T-helper 9 cell (primary cell): ENCODE results near the gene BBOF1.
"Not testable (repeated sequence)": the region's sequence is repeated elsewhere in the genome, so short reads cannot be mapped to it uniquely, and the experiment has no call there.

Experiments
- DNase-seq: peaks from one replicate; pipeline ENCODE4 v3.0.0-alpha.2; 2020
- total RNA-seq, 2 donors: gene quantifications; one replicate each; lab custom pipeline; 2026; lab: John Stamatoyannopoulos, UW

The BBOF1 gene, protein sequence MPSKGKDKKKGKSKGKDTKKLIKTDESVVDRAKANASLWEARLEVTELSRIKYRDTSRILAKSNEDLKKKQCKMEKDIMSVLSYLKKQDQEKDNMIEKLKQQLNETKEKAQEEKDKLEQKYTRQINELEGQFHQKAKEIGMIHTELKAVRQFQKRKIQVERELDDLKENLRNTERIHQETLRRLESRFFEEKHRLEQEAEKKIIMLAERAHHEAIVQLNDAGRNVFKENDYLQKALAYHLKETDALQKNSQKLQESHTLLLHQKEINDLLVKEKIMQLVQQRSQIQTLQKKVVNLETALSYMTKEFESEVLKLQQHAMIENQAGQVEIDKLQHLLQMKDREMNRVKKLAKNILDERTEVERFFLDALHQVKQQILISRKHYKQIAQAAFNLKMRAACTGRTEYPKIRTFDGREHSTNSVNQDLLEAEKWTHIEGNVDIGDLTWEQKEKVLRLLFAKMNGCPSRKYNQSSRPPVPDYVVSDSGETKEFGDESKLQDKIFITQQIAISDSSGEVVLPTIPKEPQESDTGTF
- total RNA-seq, result 4.6 reads per million in 2 donors

- peak; percentile 83 for DNase-seq
Observed at GRCh38 chr14:74018586-74019407, at the start of gene BBOF1, which contains the start of gene ENTPD5. Gene BBOF1 (plus strand): TSS chr14:74019349. CDS start chr14:74019479, 130 bp downstream. Gene ENTPD5 (minus strand): TSS chr14:74019288. CDS start chr14:73988102, 31,186 bp downstream.

DNA sequence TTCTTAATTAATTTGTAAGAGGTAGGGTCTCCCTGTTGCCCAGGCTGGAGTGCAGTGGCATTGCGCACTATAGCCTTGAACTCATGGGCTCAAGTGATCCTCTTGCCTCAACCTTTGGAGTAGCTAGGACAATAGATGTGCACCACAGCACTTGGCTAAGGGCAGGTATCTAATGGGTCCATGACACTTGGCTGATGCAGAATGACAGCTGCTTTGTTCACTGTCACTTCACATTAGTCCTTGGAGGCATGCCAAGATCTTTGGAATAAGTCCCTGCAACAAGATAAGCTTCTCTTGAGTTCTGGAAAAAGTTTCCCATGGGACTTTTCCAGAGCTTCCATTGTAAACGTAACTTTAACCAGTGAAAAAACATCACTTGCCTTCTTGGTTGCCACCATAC, 45.7 kb upstream of the BBOF1 start:
- DNase-seq, result no peak

DNA sequence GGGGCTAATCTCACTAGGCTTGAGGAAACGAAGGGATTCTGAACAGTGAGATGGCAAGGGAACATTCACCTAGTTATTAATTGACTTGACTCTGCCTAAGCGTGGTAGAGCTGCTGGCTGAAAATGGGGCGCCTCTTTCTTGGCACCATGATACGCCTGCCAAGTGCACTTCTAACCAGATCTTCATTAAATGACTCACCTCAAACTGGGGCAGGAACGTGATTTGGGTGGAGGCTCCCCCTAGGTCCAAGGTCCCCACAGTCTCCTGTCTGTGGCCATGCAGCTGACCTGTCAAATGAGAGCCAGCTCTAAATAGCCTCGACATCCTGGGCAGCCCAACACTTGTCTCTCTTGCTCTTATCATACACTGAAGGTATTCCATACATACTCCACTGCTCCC, 43.0 kb upstream of the BBOF1 start:
- no peak for DNase-seq

- no peak for DNase-seq
Observed at GRCh38 chr14:73977896-73978295, 41.3 kb upstream of the BBOF1 start.

DNA sequence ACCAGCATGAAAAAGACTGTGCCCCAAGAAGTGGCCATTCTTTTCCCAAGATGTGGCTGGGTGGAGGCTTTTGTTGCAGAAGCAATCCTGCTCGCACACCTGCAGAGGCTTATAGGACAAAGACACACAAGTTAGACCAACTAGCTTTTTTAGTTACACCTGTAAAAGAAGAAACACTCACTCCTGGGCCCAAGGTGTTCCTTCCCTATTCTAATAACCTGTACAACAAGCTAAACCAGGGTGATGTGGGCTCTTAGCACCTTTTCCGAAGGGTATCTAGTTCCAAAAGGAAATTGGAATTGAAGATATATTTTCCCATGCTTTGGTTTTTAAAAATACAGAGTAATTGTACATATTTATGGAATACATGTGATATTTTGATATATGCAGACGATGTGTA, 31.1 kb upstream of the BBOF1 start:
- no peak for DNase-seq

- not testable (repeated sequence) for DNase-seq
Observed at GRCh38 chr14:73988656-73989055, 30.5 kb upstream of the BBOF1 start.

DNA sequence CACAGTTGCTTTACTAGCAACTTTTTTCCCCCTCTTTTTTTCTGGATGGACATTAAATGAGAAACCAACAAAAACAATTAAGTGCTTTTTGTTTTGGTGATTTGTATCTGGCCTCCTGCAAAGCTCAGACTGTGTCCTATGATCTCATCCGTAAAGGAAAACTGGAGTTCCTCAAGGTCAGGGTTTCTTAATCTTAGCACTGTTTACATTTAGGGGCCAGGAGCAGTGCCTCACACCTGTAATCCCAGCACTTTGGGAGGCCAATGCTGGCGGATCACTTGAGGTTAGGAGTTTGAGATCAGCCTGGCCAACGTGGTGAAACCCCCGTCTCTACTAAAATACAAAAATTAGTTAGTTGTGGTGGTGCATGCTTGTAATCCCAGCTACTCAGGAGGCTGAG, 28.1 kb upstream of the BBOF1 start:
- DNase-seq, result no peak

DNA sequence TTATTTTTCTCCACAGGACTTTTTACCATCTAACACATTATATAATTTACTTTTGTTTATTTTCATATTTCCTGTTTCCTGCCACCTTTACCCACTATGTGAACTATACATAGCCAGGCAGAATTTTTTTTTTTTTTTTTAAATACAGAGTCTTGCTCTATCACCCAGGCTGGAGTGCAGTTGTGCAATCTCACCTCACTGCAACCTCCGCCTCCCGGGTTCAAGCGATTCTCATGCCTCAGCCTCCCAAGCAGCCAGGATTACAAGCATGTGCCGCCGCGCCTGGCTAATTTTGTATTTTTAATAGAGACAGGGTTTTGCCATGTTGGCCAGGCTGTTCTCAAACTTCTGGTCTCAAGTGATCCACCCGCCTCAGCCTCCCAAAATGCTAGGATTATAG, 24.2 kb upstream of the BBOF1 start:
- not testable (repeated sequence) for DNase-seq

GRCh38 chr14:73995977-73996378, 23.2 kb upstream of the BBOF1 start:
- DNase-seq, result no peak

DNA sequence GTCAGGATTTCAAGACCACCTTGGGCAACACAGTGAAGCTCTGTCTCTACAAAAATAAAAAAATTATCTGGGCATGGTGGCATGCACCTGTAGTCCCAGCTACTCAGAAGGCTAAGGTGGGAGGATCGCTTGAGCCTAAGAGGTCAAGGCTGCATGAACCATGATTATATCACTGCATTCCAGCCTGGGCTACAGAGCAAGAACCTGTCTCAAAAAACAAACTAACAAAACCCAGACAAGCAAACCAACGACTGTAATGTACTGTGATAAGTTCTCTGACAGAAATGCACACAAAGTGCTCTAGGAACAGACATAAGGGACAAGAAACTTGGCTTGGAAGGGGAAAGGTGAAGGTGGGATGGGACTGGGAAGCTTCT, 22.4 kb upstream of the BBOF1 start:
- DNase-seq, result no peak

GRCh38 chr14:73997108-73997943, 21.8 kb upstream of the BBOF1 start:
- DNase-seq, result no peak

DNA sequence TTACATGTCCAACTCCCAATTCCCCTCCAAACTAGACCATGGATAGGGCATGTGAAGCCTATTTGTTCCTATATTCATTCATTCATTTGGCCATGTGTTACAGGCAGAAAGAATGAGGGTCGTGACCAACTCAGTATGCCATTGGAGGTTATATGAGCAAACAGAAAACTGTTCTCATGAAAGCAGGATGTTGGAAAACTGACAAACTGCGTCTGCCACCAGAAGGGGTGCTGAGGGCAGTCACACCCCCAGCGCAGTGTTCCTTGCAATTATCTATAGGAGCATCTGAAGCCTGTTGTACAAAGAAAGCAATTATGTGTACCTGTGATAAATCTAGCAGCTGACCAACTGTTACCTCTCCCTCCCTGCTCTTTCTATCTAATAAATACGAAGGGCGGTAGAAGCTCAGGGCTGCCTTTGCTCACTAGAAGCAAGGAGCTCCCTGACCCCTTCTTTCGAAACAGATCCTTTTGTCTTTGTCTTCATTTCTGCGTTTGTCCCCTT, 21.2 kb upstream of the BBOF1 start:
- no peak for DNase-seq

DNA sequence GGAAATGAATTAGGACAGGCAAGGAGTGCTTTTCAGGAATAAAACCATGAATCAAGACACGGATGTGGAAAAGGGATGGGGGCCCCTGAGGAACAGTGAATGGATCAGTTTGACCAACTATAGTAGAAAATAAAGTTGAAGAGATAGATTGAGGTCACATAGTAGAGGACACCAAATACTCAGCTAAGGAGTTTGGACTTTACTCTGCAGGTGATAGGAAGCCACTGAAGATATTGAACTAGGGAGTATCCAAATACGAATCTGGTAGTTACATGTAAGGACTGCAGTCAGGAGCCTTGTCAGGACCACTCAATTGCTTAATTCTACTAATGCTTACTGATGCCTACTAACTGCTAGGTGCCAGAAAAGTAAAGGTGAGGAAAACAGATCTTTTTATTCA, 20.4 kb upstream of the BBOF1 start:
- no peak for DNase-seq

DNA sequence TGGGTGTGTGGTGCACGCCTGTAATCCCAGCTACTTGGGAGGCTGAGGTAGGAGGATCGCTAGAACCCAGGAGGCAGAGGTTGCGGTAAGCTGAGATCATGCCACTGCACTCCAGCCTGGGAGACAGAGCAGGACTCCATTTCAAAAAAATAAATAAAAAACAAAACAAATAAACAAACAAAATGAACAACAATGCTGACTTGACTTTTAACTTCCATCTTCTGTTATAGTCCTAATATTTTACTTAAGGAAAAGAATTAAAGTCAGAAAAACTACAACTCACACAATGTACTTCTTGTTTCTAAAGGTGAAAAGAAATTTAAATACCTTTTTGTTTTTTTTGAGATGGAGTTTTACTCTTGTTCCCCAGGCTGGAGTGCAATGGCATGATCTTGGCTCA, 13.5 kb upstream of the BBOF1 start:
- not testable (repeated sequence) for DNase-seq

GRCh38 chr14:74008843-74009499, 10.2 kb upstream of the BBOF1 start:
- no peak for DNase-seq

DNA sequence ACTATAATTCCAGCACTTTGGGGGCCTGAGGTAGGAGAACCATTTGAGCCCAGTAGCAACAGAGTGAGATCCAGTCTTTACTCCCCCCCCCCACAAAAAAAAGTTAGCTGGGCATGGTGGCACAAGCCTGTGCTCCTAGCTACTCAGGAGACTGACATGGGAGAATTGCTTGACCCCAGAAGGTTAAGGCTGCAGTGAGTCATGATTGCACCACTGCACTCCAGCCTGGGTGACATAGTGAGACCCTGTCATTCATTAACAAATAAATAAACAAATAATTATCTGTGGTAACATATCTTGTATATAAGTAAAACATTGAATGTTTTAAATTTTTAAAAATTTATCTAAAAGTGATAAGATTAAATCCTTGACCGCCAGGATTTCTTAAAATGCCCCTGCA, 4.8 kb upstream of the BBOF1 start:
- no peak for DNase-seq

- DNase-seq, result no peak
Observed at GRCh38 chr14:74015176-74015575, 4.0 kb upstream of the BBOF1 start.

GRCh38 chr14:74015963-74016362, 3.2 kb upstream of the BBOF1 start:
- no peak for DNase-seq

DNA sequence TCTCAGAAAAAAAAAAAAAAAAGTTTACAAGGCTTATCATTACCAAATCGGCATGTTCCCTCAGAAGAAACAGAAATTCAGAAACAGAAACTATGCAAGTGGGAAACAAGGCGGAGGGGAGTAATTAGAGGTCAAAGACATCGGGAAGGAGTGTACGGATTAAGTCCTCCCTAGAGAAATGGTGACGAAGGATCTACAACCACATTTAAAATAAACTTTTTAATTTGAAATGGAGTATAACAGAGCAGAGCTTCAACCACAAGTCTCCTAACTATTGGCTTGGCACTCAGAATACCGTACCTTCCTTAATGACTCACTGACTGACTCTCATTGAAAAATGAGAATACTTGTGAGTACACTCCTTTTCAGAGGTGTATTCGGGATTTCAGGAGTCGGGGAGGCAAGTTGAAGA, 969 bp upstream of the BBOF1 start:
- no peak for DNase-seq

- no peak for DNase-seq
Observed at GRCh38 chr14:74019408-74020137, 424 bp downstream of the BBOF1 start.

GRCh38 chr14:74022346-74022745, 3.2 kb downstream of the BBOF1 start:
- no peak for DNase-seq
